ENCODE measurements around the gene PI4KA. TPM values are rescaled to one million over a fixed set of nuclear protein-coding genes. Genes with fewer than 3 reads are reported as not detected.
"Not testable (repeated sequence)": the region's sequence is repeated elsewhere in the genome, so short reads cannot be mapped to it uniquely, and the experiment has no call there.

The PI4KA gene
- polyA plus RNA-seq, 1 donor, result 82.6 TPM

- DNase-seq, result no peak
Measured at GRCh38 chr22:20852076-20852475, 6.5 kb downstream of the PI4KA start.

GRCh38 chr22:20847318-20847822 is 11.2 kb downstream of the PI4KA start:
- no peak for DNase-seq

GRCh38 chr22:20844055-20845037 is 14.3 kb downstream of the PI4KA start:
- DNase-seq, result no peak

GRCh38 chr22:20843501-20843900 is 15.1 kb downstream of the PI4KA start:
- no peak for DNase-seq

GRCh38 chr22:20840646-20841371 is 17.8 kb downstream of the PI4KA start:
- DNase-seq, result no peak

GRCh38 chr22:20839837-20840645 is 18.6 kb downstream of the PI4KA start:
- DNase-seq, result no peak

- DNase-seq, result not testable (repeated sequence)
Measured at GRCh38 chr22:20839354-20839753, 19.3 kb downstream of the PI4KA start.

- no peak for DNase-seq
Measured at GRCh38 chr22:20836987-20837823, 21.4 kb downstream of the PI4KA start.

GRCh38 chr22:20834725-20835124 is 23.9 kb downstream of the PI4KA start:
- DNase-seq, result no peak

- no peak for DNase-seq
Measured at GRCh38 chr22:20834206-20834605, 24.4 kb downstream of the PI4KA start.

- no peak for DNase-seq
Measured at GRCh38 chr22:20833225-20833665, 25.4 kb downstream of the PI4KA start.

- DNase-seq, result no peak
Measured at GRCh38 chr22:20829491-20830134, 29.0 kb downstream of the PI4KA start.

GRCh38 chr22:20826373-20827152 is 32.0 kb downstream of the PI4KA start:
- DNase-seq, result not testable (repeated sequence)

GRCh38 chr22:20825624-20826023 is 33.0 kb downstream of the PI4KA start:
- DNase-seq, result no peak

GRCh38 chr22:20825216-20825615 is 33.4 kb downstream of the PI4KA start:
- not testable (repeated sequence) for DNase-seq

GRCh38 chr22:20823264-20823663 is 35.3 kb downstream of the PI4KA start:
- DNase-seq, result no peak

- DNase-seq, result no peak
Measured at GRCh38 chr22:20822240-20822639, 36.4 kb downstream of the PI4KA start.

GRCh38 chr22:20821717-20822239 is 36.8 kb downstream of the PI4KA start:
- DNase-seq, result not testable (repeated sequence)

- no peak for DNase-seq
Measured at GRCh38 chr22:20819471-20819870, 39.1 kb downstream of the PI4KA start.

Measured in left kidney (tissue), 2 donors.